GM23248 (cell line): ENCODE results near the gene PHYKPL. TPM values are rescaled to one million over a fixed set of nuclear protein-coding genes. Genes with fewer than 3 reads are reported as not detected.
"Not testable (repeated sequence)": the region's sequence is repeated elsewhere in the genome, so short reads cannot be mapped to it uniquely, and the experiment has no call there.

ENCODE experiments used
- DNase-seq: peaks from one replicate; pipeline ENCODE4 v3.0.0-alpha.2; 2015
- H2AFZ ChIP-seq: fragments of 200-600 bp; sonication (generic); 2 replicates; pipeline ENCODE4 v1.6.1; 2016; ENCODE audit warnings: antibody characterized with exemption
- H3F3A ChIP-seq: fragments of 200-600 bp; sonication (generic); 2 replicates; pipeline ENCODE4 v1.6.1; 2016; ENCODE audit warnings: mild to moderate bottlenecking, antibody characterized with exemption, mixed run types; ENCODE audit not compliant: insufficient read depth
- H3K27ac ChIP-seq: fragments of 200-600 bp; sonication (generic); 2 replicates; pipeline ENCODE4 v1.5.1; 2016; ENCODE audit warnings: mild to moderate bottlenecking
- H3K27me3 ChIP-seq: fragments of 200-600 bp; sonication (generic); replicated peaks from 2 replicates; pipeline ENCODE4 v1.6.1; 2016; ENCODE audit warnings: mild to moderate bottlenecking; ENCODE audit not compliant: insufficient read depth
- H3K36me3 ChIP-seq: fragments of 200-600 bp; sonication (generic); 2 replicates; pipeline ENCODE4 v1.6.1; 2016; ENCODE audit warnings: low read depth, mild to moderate bottlenecking
- H3K4me1 ChIP-seq: fragments of 200-600 bp; sonication (generic); 2 replicates; pipeline ENCODE4 v1.6.1; 2016; ENCODE audit warnings: mild to moderate bottlenecking; ENCODE audit not compliant: insufficient read depth
- H3K4me2 ChIP-seq: fragments of 200-600 bp; sonication (generic); one replicate; pipeline ENCODE4 v1.6.1; 2016; ENCODE audit warnings: mild to moderate bottlenecking; ENCODE audit not compliant: unreplicated experiment
- H3K4me3 ChIP-seq: fragments of 200-600 bp; sonication (generic); 2 replicates; pipeline ENCODE4 v1.5.1; 2016; ENCODE audit warnings: mild to moderate bottlenecking
- H3K79me2 ChIP-seq: fragments of 200-600 bp; sonication (generic); 2 replicates; pipeline ENCODE4 v1.6.1; 2016; ENCODE audit warnings: mild to moderate bottlenecking; ENCODE audit not compliant: insufficient read depth
- H3K9ac ChIP-seq: fragments of 200-600 bp; sonication (generic); 2 replicates; pipeline ENCODE4 v1.6.1; 2016; ENCODE audit warnings: mild to moderate bottlenecking
- H3K9me2 ChIP-seq: fragments of 200-600 bp; sonication (generic); 2 replicates; pipeline ENCODE4 v1.6.1; 2016; ENCODE audit warnings: mixed run types, mild to moderate bottlenecking, moderate library complexity; ENCODE audit not compliant: insufficient read depth
- H3K9me3 ChIP-seq: fragments of 200-600 bp; sonication (generic); one replicate; pipeline ENCODE4 v1.6.1; 2017; ENCODE audit warnings: low read depth
- H4K20me1 ChIP-seq: fragments of 200-600 bp; sonication (generic); 2 replicates; pipeline ENCODE4 v1.6.0; 2016; ENCODE audit not compliant: insufficient read depth
- EZH2 ChIP-seq: fragments of 200-600 bp; sonication (generic); IDR thresholded peaks from 2 replicates; pipeline ENCODE4 v1.6.1; 2018; ENCODE audit warnings: antibody characterized with exemption, mild to moderate bottlenecking; ENCODE audit not compliant: insufficient read depth, poor library complexity, severe bottlenecking
- EZH2phosphoT487 ChIP-seq: fragments of 200-600 bp; sonication (generic); IDR thresholded peaks from 2 replicates; pipeline ENCODE4 v1.6.1; 2018; ENCODE audit warnings: antibody characterized with exemption, moderate library complexity, mild to moderate bottlenecking, low read depth; ENCODE audit not compliant: insufficient read depth
- WGBS, 2 experiments: methylation state at CpG; one replicate each; pipeline ENCODE4 v1.1.6; 2015 to 2017; ENCODE audit warnings: low lambda C conversion rate in 2 of 2, low coverage in 1 of 2; ENCODE audit errors: missing lambda C conversion rate in 2 of 2; 5-methylcytosine and 5-hydroxymethylcytosine counted together
- in situ Hi-C: fragments of 300-500 bp; cut with MboI; formaldehyde crosslinking; loops from 2 replicates; pipeline ENCODE4 v1.15.0; 2020
- polyA plus RNA-seq: library from polyadenylated mRNA; unstranded; fragments of >200 nt; fragmentation: Nextera tagmentation; extraction: Ambion mirVana; gene quantifications from 2 replicates; pipeline ENCODE4 v1.2.1, GENCODE V29; 2016
- total RNA-seq: library from RNA; depleted of rRNA; stranded (reverse); fragments of >200 nt; shearing (Covaris generic); gene quantifications from 2 replicates; pipeline ENCODE4 v1.2.3, GENCODE V29; 2014

The PHYKPL gene
- total and polyA plus RNA-seq, 2 experiments from 2014 or later: 22.9 to 28.9 TPM

DNA sequence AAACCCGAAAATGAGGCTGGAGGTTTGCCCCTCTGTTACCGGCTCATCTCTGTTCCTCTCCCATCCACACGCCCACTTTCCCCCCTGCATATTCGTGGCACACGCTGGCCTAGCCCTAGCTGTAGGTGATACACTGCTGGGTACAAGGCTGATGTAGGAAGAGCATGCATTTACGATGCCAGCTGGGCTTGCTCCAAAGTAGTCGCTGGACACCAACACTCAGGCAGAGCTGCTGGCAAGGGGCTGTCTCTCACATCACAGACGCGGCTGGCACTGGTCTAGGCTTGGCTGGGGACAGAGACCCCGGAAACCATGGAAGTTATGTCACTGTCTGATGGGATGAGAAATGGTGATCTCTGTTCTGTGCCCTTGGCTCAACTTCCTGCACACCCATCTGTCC lies 9.8 kb upstream of the PHYKPL start:
- Histone ChIP-seq H3K9me2 (no peaks in the 10 kb centered on the region), H3K9ac (no peak overlapping the region), H3K4me2 (no peak overlapping the region), H4K20me1 (no peaks in the 10 kb centered on the region), H3K27me3 (no peaks in the 10 kb centered on the region), H3F3A (no peaks in the 10 kb centered on the region), H3K4me3 (no peak overlapping the region), H2AFZ (no peak overlapping the region), H3K79me2 (no peaks in the 10 kb centered on the region), H3K4me1 (peaks cover 4% of the 10 kb centered on the region; the same call in 1 of the 2 replicates), H3K36me3 (no peaks in the 10 kb centered on the region), H3K9me3 (no peaks in the 10 kb centered on the region), H3K27ac (no peak overlapping the region)
- in situ Hi-C loops: no loop called here
- DNase-seq: no peak
- TF ChIP-seq EZH2phosphoT487 (no peak), EZH2 (no peak)
- WGBS, 2 experiments: 73 to 76% methylated on average over 10 of the region's 10 CpGs

- no peaks in the 10 kb centered on the region for H3K79me2 ChIP-seq
- H3K9me3 ChIP-seq: no peaks in the 10 kb centered on the region
- no peaks in the 10 kb centered on the region for H3K9me2 ChIP-seq
- H3K36me3 ChIP-seq: no peaks in the 10 kb centered on the region
- peaks cover 9% of the 10 kb centered on the region for H3K4me1 ChIP-seq
- no peak overlapping the region for H3K4me3 ChIP-seq
- H2AFZ ChIP-seq: no peak overlapping the region
- 0 out of 2 replicates have a peak, but pooled peaks cover 4% of the 10 kb centered on the region for H3F3A ChIP-seq
- no peaks in the 10 kb centered on the region for H3K27me3 ChIP-seq
- in situ Hi-C loops: no loop called here
- no peaks in the 10 kb centered on the region for H4K20me1 ChIP-seq
- no peak overlapping the region for H3K9ac ChIP-seq
- no peak overlapping the region for H3K4me2 ChIP-seq
- WGBS, 2 experiments: 85 to 92% methylated on average over 12 to 15 of the region's 15 CpGs
- H3K27ac ChIP-seq: no peak overlapping the region
- DNase-seq: no peak
- TF ChIP-seq EZH2phosphoT487 (no peak), EZH2 (no peak)
These were observed 9.2 kb upstream of the PHYKPL start for GRCh38 chr5:178241688-178242231.

- Histone ChIP-seq H3K4me2 (no peak overlapping the region), H3K4me3 (no peak overlapping the region), H3K9me2 (no peaks in the 10 kb centered on the region), H3K79me2 (no peaks in the 10 kb centered on the region), H3K4me1 (peaks cover 12% of the 10 kb centered on the region), H4K20me1 (no peaks in the 10 kb centered on the region), H2AFZ (no peak overlapping the region), H3K9ac (no peak overlapping the region), H3K36me3 (no peaks in the 10 kb centered on the region), H3K27me3 (no peaks in the 10 kb centered on the region), H3K27ac (no peak overlapping the region), H3F3A (0 out of 2 replicates have a peak, but pooled peaks cover 4% of the 10 kb centered on the region), H3K9me3 (no peaks in the 10 kb centered on the region)
- WGBS, 2 experiments: 55 to 59% methylated on average over 7 of the region's 8 CpGs
- no peak for DNase-seq
- in situ Hi-C loops: no loop called here
- TF ChIP-seq EZH2phosphoT487 (no peak), EZH2 (no peak)
These were observed 8.6 kb upstream of the PHYKPL start for GRCh38 chr5:178241231-178241663.

- Histone ChIP-seq H3K4me2 (no peak overlapping the region), H3K9me3 (no peaks in the 10 kb centered on the region), H3K36me3 (no peaks in the 10 kb centered on the region), H3K27ac (no peak overlapping the region), H2AFZ (no peak overlapping the region), H3K9ac (no peak overlapping the region), H3F3A (0 out of 2 replicates have a peak, but pooled peaks cover 4% of the 10 kb centered on the region), H4K20me1 (no peaks in the 10 kb centered on the region), H3K9me2 (no peaks in the 10 kb centered on the region), H3K27me3 (no peaks in the 10 kb centered on the region), H3K79me2 (no peaks in the 10 kb centered on the region), H3K4me1 (peaks cover 12% of the 10 kb centered on the region), H3K4me3 (no peak overlapping the region)
- DNase-seq: no peak
- WGBS, 2 experiments: 79 to 83% methylated on average over 9 of the region's 9 CpGs
- TF ChIP-seq EZH2phosphoT487 (no peak), EZH2 (no peak)
- in situ Hi-C loops: no loop called here
These were observed 8.2 kb upstream of the PHYKPL start for GRCh38 chr5:178240766-178241165.

DNA sequence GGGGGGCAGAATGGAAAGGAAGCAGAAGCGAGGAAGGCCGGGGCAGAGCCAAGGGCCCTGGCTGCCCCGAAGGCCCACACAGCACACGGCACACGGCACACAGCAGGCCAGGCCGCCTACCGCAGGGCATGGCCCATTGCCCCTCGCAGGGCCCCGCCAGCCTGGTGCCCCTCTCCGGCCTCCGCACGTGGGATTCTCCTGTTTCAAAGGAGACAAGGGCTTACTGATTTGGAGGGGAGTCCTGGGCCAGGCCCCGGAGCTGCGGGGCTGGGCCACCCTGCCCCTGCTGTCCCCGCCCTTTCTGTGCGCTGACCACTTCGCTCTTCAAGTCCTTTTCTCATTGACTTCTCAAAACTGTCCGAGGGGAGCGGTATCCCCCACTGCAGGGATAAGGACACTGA lies 7.7 kb upstream of the PHYKPL start:
- WGBS, 2 experiments: 54 to 75% methylated on average over 7 to 18 of the region's 19 CpGs
- no peak overlapping the region for H3K4me2 ChIP-seq
- no peak overlapping the region for H3K9ac ChIP-seq
- TF ChIP-seq EZH2phosphoT487 (no peak), EZH2 (no peak)
- H3K79me2 ChIP-seq: no peaks in the 10 kb centered on the region
- H2AFZ ChIP-seq: no peak overlapping the region
- H3K4me1 ChIP-seq: peaks cover 12% of the 10 kb centered on the region
- in situ Hi-C loops: no loop called here
- no peak for DNase-seq
- no peak overlapping the region for H3K4me3 ChIP-seq
- H4K20me1 ChIP-seq: no peaks in the 10 kb centered on the region
- 0 out of 2 replicates have a peak, but pooled peaks cover 4% of the 10 kb centered on the region for H3F3A ChIP-seq
- no peak overlapping the region for H3K27ac ChIP-seq
- no peaks in the 10 kb centered on the region for H3K27me3 ChIP-seq
- no peaks in the 10 kb centered on the region for H3K36me3 ChIP-seq
- H3K9me2 ChIP-seq: no peaks in the 10 kb centered on the region
- H3K9me3 ChIP-seq: no peaks in the 10 kb centered on the region

- H3K36me3 ChIP-seq, H3K27me3 ChIP-seq, H3K9me3 ChIP-seq, H3K27ac ChIP-seq, H3K9ac ChIP-seq, H2AFZ ChIP-seq, in situ Hi-C loops, H3K79me2 ChIP-seq, H3K4me3 ChIP-seq, H3F3A ChIP-seq, H3K9me2 ChIP-seq, H4K20me1 ChIP-seq, H3K4me2 ChIP-seq: not testable (repeated sequence)
- DNase-seq: peak; percentile 61
- WGBS, 2 experiments: 24 to 27% methylated on average over 7 to 9 of the region's 16 CpGs
- H3K4me1 ChIP-seq: peaks cover 12% of the 10 kb centered on the region
These were observed 7.2 kb upstream of the PHYKPL start for GRCh38 chr5:178239626-178240301.
